GM18520 (cell line): ENCODE data around the gene NTMT2.
"Not testable (repeated sequence)": the region's sequence is repeated elsewhere in the genome, so short reads cannot be mapped to it uniquely, and the experiment has no call there.

ENCODE experiments used
- ATAC-seq: cut with Tn5 transposase; IDR thresholded peaks from one replicate; pipeline ENCODE4 v1.9.1; 2021; ENCODE audit not compliant: unreplicated experiment

NTMT2 gene

GRCh38 chr1:170145770-170146676 is at the start of gene NTMT2:
TSS of gene NTMT2 (plus strand) at chr1:170145959. CDS start at chr1:170146108, 149 bp downstream.
- no peak for ATAC-seq

GRCh38 chr1:170095976-170096748 is 49.6 kb upstream of the NTMT2 start:
- no peak for ATAC-seq

GRCh38 chr1:170096806-170097340 is 48.9 kb upstream of the NTMT2 start:
- ATAC-seq, result no peak

GRCh38 chr1:170097449-170097948 is 48.3 kb upstream of the NTMT2 start:
- ATAC-seq, result no peak

GRCh38 chr1:170113140-170113539 is 32.6 kb upstream of the NTMT2 start:
- not testable (repeated sequence) for ATAC-seq

GRCh38 chr1:170114906-170115305 is 30.9 kb upstream of the NTMT2 start:
- ATAC-seq, result no peak

GRCh38 chr1:170122366-170122765 is 23.4 kb upstream of the NTMT2 start:
- ATAC-seq, result no peak

- ATAC-seq, result no peak
Measured at GRCh38 chr1:170125269-170125668, 20.5 kb upstream of the NTMT2 start.

- peak; percentile 95 for ATAC-seq
Measured at GRCh38 chr1:170126696-170127095, 19.1 kb upstream of the NTMT2 start.

- no peak for ATAC-seq
Measured at GRCh38 chr1:170131450-170131849, 14.3 kb upstream of the NTMT2 start.

GRCh38 chr1:170131984-170132383 is 13.8 kb upstream of the NTMT2 start:
- ATAC-seq, result no peak

GRCh38 chr1:170133766-170134495 is 11.8 kb upstream of the NTMT2 start:
- ATAC-seq, result no peak

GRCh38 chr1:170134521-170134920 is 11.2 kb upstream of the NTMT2 start:
- ATAC-seq, result no peak

- no peak for ATAC-seq
Measured at GRCh38 chr1:170140371-170140770, 5.4 kb upstream of the NTMT2 start.

- ATAC-seq, result no peak
Measured at GRCh38 chr1:170145061-170145460, 698 bp upstream of the NTMT2 start.

GRCh38 chr1:170146720-170147263 is 1.0 kb downstream of the NTMT2 start:
- no peak for ATAC-seq

- no peak for ATAC-seq
Measured at GRCh38 chr1:170149241-170149640, 3.5 kb downstream of the NTMT2 start.

GRCh38 chr1:170150016-170150415 is 4.3 kb downstream of the NTMT2 start:
- no peak for ATAC-seq

GRCh38 chr1:170150921-170151320 is 5.2 kb downstream of the NTMT2 start:
- no peak for ATAC-seq

GRCh38 chr1:170153417-170153816 is 7.7 kb downstream of the NTMT2 start:
- ATAC-seq, result no peak

GRCh38 chr1:170155055-170155454 is 9.3 kb downstream of the NTMT2 start:
- no peak for ATAC-seq
